Measurements from ENCODE around the gene GAS2. TPM values are rescaled to one million over a fixed set of nuclear protein-coding genes. Genes with fewer than 3 reads are reported as not detected.

GAS2 gene
- total RNA-seq, 4 donors from 2014 or later = 0.77 to 21.5 (median 5.1) TPM; not detected in 1

DNA sequence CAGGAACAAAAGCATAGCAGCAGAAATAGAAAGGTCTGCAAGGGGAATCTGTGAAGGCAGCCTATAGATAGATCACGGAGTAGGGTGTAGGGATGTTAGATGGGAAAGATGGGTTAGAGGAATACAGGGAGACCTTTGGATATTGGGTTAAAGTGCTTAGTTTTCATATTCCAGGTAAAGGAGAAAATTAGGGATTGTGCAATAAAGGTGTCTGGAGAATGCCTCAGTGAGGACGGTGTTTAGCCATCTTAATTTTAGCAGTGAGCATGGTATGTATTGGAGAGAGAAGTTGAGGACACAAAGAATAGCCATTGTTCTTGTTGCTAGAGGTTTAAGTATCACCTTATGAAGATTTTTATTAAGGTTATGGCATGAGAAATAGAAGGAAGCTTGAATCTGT is 17.7 kb downstream of the GAS2 start:
- intact Hi-C loops (cut with DNase I; ENCODE audit: low total_unique reads) = no loop called here
- no peak for TF ChIP-seq POLR2A (IDR thresholded peaks at IDR 0.05)
- TF ChIP-seq CTCF (IDR thresholded peaks at IDR 0.05) = no peak
- Histone ChIP-seq H3K9me3 (no peaks in the 10 kb centered on the region), H3K27me3 (no peaks in the 10 kb centered on the region), H3K36me3 (no peaks in the 10 kb centered on the region), H3K27ac (no peak overlapping the region), H3K4me3 (no peak overlapping the region), H3K4me1 (no peaks in the 10 kb centered on the region)
- no peak for DNase-seq

- intact Hi-C loops (cut with DNase I; ENCODE audit: low total_unique reads) = no loop called here
- no peak for DNase-seq
- H3K9me3 ChIP-seq = no peaks in the 10 kb centered on the region
- no peaks in the 10 kb centered on the region for H3K36me3 ChIP-seq
- H3K4me3 ChIP-seq = no peak overlapping the region
- no peaks in the 10 kb centered on the region for H3K27me3 ChIP-seq
- no peaks in the 10 kb centered on the region for H3K4me1 ChIP-seq
- no peak for TF ChIP-seq CTCF (IDR thresholded peaks at IDR 0.05)
- no peak for TF ChIP-seq POLR2A (IDR thresholded peaks at IDR 0.05)
- H3K27ac ChIP-seq = no peak overlapping the region
Observed at GRCh38 chr11:22685111-22685510, 18.7 kb downstream of the GAS2 start.

DNA sequence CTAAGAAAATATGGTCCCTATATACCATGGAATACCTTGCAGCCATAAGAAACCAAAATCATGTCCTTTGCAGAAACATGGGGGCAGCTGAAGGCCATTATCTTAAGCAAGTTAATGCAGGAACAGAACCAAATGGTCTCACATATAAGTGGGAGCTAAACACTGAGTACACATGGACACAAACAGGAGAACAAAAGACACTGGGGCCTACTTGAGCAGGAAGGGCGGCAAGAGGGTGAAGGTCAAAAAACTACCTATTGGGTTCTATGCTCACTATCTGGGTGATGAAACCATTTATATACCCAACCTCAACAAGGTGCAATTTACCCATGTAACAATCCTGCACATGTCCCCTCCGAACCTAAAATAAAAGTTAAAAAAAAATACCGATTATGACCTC is 22.5 kb downstream of the GAS2 start:
- no peaks in the 10 kb centered on the region for H3K4me1 ChIP-seq
- intact Hi-C loops (cut with DNase I; ENCODE audit: low total_unique reads) = no loop called here
- H3K27me3 ChIP-seq = no peaks in the 10 kb centered on the region
- no peaks in the 10 kb centered on the region for H3K9me3 ChIP-seq
- no peak for DNase-seq
- no peak for TF ChIP-seq CTCF (IDR thresholded peaks at IDR 0.05)
- TF ChIP-seq POLR2A (IDR thresholded peaks at IDR 0.05) = no peak
- no peak overlapping the region for H3K27ac ChIP-seq
- no peaks in the 10 kb centered on the region for H3K36me3 ChIP-seq
- H3K4me3 ChIP-seq = no peak overlapping the region

DNA sequence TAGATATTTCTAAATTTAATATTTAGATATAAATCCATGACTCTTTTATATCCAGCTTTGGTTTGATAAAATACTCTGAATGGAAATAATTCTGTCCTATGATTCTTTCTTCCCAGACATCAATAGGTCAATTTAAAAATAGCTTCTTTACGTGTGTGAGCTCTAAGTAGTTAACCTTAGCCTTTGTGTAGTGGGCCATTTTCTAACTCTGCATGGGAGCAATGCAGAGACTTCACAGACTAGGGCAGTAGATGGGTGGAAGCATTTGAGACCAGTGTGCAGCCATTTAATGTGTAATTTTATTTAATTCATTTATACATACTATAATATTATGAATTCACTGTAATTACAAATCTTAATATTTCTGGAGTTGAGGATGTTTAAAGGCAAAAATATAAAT is 23.8 kb downstream of the GAS2 start:
- Histone ChIP-seq H3K27me3 (no peaks in the 10 kb centered on the region), H3K4me1 (no peaks in the 10 kb centered on the region), H3K9me3 (no peaks in the 10 kb centered on the region), H3K4me3 (no peak overlapping the region), H3K36me3 (no peaks in the 10 kb centered on the region), H3K27ac (no peak overlapping the region)
- TF ChIP-seq POLR2A (IDR thresholded peaks at IDR 0.05) = no peak
- TF ChIP-seq CTCF (IDR thresholded peaks at IDR 0.05) = no peak
- intact Hi-C loops (cut with DNase I; ENCODE audit: low total_unique reads) = no loop called here
- no peak for DNase-seq

- H3K9me3 ChIP-seq = no peaks in the 10 kb centered on the region
- TF ChIP-seq CTCF (IDR thresholded peaks at IDR 0.05) = no peak
- no peak for TF ChIP-seq POLR2A (IDR thresholded peaks at IDR 0.05)
- no peak overlapping the region for H3K27ac ChIP-seq
- H3K36me3 ChIP-seq = no peaks in the 10 kb centered on the region
- no peaks in the 10 kb centered on the region for H3K4me1 ChIP-seq
- H3K4me3 ChIP-seq = no peak overlapping the region
- intact Hi-C loops (cut with DNase I; ENCODE audit: low total_unique reads) = no loop called here
- DNase-seq = no peak
- no peaks in the 10 kb centered on the region for H3K27me3 ChIP-seq
Observed at GRCh38 chr11:22690871-22691270, 24.5 kb downstream of the GAS2 start.

All from uterus (tissue), 4 donors.